SH-SY5Y (cell line): ENCODE measurements around the gene DSCAML1.

Source experiments
- GATA2 ChIP-seq: IDR thresholded peaks from 2 replicates; pipeline ENCODE4 v1.6.1; 2011; ENCODE audit warnings: mild to moderate bottlenecking, low read depth, low read length
- GATA3 ChIP-seq: IDR thresholded peaks from 2 replicates; pipeline ENCODE4 v1.6.1; 2011; ENCODE audit warnings: low read depth, mild to moderate bottlenecking, low read length, moderate library complexity

DSCAML1 gene

DNA sequence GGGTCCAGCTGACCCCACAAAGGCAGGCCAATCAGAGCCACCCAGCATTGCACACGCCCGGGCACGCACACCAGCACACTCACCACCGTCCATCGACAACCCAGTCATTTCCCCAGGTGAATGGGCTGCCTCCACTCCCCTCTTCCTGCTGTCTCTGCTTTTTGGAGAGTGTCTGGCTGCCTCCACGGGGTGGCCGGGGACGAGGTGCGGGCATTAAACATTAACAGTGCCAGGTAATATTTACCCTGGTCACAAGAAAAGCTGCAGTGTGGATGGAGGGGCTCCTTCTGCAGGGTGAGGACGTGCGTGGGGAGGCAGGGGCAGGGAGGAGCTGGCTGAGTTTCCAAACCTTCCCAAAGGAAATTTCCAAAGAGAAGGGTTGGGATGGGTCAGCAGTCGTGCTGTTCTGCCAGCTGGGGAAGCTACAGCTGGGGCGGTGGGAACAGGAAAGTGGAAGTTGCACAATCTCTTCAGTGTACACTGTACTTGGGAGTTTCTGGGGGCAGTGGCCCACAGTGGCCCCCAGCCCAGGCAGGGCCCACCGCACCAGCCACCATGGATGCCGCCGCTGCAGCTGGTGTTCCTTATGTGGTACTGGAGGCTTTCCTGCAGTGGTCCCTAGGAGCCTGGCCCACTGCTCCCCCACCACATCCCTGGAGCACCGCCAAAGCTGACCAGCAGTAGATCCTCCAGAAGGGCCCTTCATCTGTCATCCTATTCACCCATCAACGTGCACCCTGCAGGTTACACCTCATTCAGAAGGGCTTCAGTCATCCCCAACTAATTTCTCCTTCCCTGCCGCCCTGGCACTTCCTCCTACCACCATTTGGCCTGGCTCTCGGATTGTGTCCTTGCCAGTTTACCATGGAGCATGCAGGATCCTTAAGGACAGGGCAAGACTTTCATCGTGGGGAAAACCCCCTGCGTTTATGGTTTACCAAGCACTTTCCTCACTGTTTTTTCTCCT lies 27.8 kb upstream of the DSCAML1 start, which contains the start of gene FXYD2:
Gene FXYD2, minus strand, starts transcription at position 174 of the 967 bp plus-strand sequence. Its CDS starts 66 bp downstream, at position 108.
- TF ChIP-seq GATA2 (no peak), GATA3 (no peak)

DNA sequence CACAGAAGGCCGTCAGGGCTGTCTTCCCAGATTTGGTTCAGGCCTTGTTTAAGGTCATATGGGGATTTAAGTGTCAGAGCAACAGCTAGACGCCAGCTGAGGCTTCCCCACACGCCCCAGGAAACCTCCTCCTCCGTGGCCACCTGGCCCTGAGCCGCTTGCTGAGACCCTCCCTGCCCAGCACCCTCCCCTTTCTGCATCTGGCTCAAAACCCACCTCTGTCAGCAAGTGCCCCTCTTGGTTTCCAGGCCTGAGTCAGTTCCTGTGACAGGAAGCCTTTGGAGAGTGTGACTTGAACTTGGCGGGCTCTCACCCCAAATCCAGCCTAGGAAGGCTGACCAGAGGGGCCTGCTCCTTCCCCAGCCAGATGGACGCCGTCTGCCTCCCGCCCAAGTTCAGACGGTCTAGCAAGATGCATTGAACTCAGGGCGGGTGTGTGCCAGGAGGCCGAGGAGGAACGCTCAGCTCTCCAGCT lies 27.0 kb upstream of the DSCAML1 start:
- no peak for TF ChIP-seq GATA3

DNA sequence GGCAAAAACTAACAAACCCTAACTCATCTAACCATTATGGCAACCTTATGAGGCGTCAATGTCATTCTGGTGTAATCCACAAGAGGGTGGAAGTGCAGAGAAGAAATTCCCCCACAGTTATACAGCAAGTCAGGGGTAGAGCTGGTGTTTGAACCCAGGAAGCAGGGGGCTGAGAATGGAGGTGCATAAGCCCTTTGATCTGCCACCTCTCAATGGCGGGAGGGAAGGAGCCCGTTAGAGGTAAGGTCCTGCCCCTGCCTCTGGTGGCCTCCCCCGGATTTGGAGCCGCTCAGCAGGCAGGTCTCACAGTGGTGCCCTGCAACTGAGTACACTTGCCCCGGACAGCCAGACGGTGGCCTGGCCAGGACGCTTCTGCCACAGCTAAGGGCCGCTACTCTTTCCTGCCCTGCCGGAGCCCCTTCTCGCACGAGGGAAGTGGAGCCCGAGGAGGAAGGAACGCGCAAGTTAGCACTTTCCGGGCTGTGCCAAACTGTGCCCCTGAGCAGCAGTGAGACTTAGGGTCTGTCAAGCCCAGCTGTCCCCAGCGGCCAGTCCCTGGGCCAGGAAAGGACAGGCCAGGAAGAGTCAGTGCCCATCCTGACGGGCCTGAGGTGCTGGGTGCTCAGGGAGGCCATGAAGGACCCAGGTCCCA lies 26.4 kb upstream of the DSCAML1 start:
- TF ChIP-seq GATA2 = no peak
- no peak for TF ChIP-seq GATA3

DNA sequence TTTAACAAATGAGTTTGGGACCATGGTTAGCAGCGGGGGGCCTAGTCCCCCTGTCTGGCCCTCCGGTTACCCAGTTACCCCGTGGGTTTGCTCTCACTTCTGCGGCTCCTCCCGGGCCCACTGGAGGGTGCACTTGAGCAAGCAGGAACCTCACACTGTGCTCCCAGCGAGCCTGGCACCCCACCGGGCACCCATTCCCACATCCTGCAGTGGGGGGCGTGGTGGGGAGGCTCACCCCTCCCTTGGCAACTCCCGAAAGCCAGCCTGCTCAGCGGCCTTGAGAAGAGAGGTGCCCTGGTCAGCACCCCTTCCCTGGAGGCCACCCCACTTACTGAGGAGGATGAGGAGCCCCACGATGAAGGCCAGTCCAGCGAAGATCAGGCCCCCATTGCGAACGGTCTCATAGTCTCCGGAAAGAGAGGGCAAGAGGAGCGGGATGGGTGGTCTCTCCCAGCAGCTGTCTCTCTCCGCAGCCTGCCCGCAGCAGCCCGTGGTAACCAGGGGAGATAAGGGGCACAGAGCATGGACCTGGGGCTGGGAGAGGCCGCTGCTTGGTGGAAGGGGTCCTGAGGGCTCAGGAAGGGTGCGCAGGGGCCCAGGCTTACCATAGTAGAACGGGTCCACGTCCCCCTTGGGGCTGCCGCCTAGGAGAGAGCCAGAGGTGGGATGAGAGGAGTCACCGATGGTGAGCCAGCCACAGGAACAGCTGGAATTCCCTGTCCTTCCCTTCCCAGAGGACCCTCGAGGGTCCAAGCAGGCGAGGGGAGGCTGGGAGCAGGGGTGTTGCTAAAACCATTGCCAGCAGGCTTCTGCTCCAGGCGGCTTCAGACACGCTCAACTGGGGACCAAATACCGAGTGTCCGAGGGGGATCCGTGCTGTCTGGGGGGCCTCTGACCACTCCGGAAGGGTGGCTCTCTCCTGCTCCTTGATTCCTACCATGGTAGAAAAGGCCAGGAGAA lies 25.3 kb upstream of the DSCAML1 start:
- TF ChIP-seq GATA3 = no peak
- TF ChIP-seq GATA2 = no peak

DNA sequence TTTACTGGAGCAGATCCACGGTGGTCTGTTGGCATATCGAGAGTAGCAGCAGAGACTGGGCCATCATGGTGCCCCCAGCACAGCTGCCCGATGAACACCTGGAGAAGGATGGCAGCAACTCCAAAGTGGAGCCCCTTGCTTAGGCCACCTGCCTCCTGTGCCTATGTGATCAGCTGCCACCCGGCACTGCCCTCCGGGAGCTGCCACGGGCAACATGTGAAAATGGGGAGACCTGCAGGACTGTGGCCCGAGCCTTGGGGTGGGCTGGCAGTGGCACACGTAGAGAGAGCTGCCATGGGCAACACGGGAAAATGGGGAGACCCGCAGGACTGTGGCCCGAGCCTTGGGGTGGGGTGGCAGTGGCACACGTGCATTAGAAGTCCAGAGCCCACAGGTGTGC lies 24.4 kb upstream of the DSCAML1 start:
- TF ChIP-seq GATA2 = no peak
- TF ChIP-seq GATA3 = no peak

DNA sequence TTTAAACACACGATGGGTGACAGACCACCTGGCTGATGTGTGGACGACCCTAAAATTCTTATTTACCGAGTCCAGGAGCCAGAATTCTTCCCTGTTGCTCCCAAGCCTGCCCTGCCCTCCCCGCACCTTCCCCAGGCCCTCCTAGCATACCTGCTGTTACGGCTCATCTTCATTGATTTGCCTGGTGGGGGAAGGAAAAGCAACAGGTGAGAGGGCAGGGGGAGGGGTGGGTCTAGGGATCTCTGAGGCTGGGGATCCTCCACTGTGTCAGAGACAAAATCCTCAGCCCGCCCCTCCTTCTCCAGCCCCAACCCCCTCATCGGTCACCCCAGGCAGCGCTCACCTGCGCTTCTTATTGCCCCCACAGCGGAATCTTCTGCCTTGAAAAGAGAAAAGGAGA lies 23.5 kb upstream of the DSCAML1 start:
- TF ChIP-seq GATA3 (no peak), GATA2 (no peak)

DNA sequence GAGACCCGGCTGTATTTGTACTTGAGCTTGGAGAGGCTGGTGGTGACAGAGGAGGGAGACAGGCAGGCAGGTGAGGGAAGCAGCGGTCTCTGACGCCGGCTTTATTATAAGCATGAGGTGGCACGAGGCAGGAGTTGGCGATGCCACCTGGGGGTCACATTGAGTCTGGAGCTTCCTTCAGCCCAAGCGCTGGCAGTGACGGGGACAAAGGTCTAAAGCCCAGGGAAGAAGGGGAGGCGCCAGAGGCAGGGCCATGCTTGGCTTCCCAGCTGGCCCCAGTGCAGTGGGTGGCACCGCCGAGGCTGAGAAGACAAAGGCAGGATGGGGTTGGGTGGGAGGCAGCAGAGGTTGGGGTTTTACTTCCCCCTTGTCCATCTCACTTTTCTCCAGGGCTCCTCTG lies 23.1 kb upstream of the DSCAML1 start:
- TF ChIP-seq GATA3 (no peak), GATA2 (no peak)

DNA sequence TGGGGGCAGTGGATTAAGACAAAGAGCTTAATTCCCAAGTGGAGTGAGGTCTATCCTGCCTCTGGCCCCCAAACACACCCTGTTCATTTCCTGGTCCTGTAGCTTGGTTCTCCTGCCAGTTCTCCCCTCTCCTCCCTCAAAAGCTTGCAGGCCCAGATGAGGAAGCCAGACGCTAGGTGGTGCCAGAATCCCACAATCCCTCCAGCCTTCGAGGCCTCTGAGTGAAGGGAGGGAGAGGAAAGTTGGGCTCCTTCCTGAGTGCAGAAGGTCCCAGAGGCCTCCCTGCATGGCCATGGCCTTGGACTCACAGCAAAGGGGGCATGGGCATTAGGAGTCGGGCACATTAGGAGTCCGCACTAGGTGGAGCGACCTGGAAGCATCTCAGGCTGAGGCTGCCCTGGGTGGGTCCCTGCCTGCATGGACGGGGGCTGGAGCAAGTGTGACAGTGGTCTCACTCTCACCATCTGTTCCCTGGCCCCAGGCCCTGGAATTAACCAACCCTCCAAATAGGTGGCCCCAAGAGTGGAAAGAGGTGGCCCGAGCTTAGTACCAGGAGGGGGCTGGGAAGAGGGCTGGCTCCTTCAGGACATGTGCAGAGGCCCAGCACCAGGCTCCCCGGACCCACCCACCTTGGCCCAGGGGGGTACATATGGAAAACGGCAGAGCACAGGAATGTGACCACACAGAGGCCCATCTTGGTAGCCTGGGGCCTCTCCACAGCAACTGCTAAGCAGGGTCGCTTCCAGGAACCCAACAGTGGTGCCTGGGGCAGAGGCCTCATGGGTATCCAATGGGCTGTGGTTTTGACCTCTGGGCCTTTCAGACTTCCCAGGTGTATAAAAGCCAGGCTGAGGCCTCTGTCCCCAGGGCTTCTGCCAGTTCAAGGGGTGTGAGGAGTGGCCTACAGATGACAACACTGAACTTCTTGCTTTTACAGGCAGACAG lies 22.4 kb upstream of the DSCAML1 start:
- TF ChIP-seq GATA3 (no peak), GATA2 (no peak)

DNA sequence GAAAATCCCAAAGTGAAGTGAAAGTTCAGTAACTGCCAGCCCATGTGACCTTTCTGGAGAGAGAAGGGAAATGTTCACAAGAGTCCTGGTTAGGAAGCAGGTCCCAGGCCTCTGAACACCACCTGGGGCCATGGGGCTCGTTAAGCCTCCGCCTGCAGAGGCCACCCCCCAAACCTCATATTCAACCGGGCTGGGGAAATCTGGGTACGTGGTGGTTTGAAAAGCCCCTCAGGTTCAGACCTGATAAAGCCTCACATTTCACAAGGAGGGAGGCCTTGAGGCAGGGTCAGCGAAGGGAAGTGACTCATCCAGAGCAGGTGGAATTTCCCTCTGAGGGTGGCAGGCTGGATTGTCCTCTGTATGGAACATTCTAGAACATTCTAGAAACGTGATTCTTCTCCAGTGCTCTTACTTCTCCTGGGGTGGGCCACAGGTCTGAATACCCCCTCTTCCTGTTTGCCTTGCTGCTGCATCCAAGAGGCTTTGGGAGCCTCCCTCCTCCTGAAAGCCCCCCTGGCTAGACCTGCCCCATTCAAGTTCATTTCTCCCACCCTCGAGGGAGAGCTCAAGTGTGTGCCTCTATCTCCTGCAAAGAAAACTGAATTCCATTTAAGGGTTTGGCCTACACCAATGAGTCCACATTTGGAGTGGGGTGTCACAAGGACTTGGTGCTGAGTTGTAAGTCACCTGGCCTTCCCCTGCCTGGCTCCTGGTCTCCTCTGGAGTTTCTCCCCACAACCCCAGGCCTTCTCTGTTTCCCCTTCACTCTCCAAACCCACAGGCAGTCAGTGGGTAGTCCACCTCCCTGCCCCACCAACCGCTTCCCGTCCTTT lies 21.2 kb upstream of the DSCAML1 start:
- TF ChIP-seq GATA3 (no peak), GATA2 (no peak)

DNA sequence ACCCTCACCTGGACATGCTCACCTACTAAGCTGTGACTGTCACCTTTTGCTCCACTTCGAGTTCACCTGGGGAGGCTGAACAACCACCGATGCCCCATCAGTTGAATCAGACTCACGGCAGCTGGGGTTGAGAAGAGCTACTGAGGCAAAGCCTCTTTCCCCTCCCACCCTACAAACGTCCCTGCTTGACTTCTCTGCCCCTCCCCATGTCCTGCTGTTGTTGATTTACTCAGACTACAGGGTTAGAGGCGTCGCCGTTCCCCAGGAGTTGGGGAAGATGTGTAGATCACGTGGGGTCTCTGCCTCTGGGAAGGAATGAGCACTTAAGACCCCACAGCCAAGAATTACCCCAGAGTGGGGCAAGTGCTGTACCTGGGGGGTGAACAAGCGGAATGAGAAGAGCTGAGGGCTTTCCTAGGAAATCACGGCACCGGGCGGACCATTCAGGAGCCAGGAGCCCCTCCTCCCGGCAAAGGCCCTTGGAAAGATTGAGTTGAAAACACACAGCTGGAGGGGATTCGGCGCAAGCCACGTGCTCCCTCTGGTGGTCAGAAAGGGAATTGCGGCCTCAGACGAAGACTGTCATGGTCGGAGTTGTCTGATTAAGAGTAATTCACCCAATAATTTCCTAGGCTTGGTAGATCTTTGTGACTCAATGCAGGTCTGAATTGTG lies 20.5 kb upstream of the DSCAML1 start:
- TF ChIP-seq GATA2 = no peak
- TF ChIP-seq GATA3 = no peak

DNA sequence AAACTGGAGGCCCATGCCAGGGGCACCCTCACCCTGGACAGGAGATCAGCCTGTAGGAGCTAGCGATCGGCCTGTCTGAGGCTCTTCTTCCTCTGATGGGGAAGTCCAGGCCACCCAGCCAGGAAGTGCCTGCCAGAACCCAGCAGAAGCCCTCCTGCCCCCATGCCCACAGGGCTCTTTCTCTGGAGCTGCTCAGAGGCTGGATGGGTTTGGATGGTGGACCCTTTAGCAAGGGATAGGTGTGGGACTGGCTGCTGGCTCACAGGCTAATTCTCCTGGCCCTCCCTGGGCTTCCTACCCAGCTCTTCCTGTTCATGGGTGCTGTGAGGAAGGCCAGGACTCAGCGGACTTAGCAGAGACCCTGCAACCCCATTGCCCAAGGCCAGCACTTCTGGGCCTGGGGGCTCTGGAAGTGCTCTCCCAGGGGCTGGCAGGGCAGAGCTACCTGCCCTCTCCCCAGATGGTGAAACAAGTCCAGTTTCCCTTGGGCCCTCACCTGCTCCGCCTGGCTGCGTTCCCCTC lies 19.9 kb upstream of the DSCAML1 start:
- TF ChIP-seq GATA2 (no peak), GATA3 (no peak)

DNA sequence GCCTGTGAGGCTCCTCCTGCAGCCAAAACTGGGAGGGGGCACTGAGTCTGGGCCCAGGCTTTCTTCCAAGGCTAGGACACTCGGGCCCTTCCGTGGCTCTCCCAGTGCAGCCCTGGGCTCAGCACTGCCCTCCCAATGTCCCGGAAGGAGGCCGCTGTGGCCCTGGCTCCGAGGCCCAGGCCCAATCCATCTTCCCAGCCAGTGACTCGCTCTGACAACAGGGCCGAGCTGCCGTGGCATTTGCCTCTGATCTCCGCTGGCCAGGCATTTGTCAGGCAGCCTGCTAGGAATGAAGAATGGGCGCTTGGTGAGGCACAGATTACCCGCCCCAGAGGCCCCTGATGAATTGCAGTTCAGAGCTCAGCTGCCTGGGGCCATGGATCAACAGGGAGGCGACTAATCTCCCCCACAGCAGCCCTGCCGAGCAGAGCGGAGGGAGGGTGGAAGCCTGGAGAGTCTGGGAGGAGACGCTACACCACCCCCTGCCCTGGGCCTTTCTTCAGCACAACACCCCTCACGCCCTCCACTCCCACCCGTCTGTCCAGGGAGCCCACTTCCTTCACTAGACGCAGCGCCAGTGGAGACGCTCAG lies 19.2 kb upstream of the DSCAML1 start:
- TF ChIP-seq GATA2 = no peak
